Astrocyte (in vitro differentiated cells and primary cell): ENCODE measurements around the gene DIMT1.

Experiments used
- CTCF ChIP-seq: IDR thresholded peaks from 2 replicates; pipeline ENCODE4 v1.5.1; 2011; ENCODE audit warnings: low read depth, mild to moderate bottlenecking, inconsistent platforms, low read length, moderate library complexity; ENCODE audit not compliant: insufficient read depth
- EZH2 ChIP-seq: IDR thresholded peaks from 2 replicates; pipeline ENCODE4 v1.6.1; 2012; ENCODE audit warnings: mild to moderate bottlenecking, low read length, inconsistent platforms; ENCODE audit not compliant: insufficient read depth

- TF ChIP-seq CTCF (no peak), EZH2 (no peak)
Measured at GRCh38 chr5:62369039-62369438, 34.7 kb downstream of the DIMT1 start.
